Stomach (tissue), 9 donors: Measurements from ENCODE around the gene CEL. TPM values are rescaled to one million over a fixed set of nuclear protein-coding genes. Genes with fewer than 3 reads are reported as not detected.

ENCODE experiments used
- DNase-seq, 2 donors: peaks; one replicate each; pipeline versions ENCODE4 v3.0.0 to v3.0.0-alpha.2; 2013 to 2019
- H3K27ac ChIP-seq, 5 donors: fragments of 200-600 bp in 4 of 5; sonication (generic) in 4 of 5; one replicate each; pipeline ENCODE4 v1.5.1; 2013 to 2019; ENCODE audit warnings: mild to moderate bottlenecking in 1 of 5, moderate library complexity in 1 of 5
- H3K27me3 ChIP-seq, 3 donors: fragments of 200-600 bp; sonication (generic); one replicate each; pipeline ENCODE4 v1.5.1; 2017 to 2019; ENCODE audit warnings: mixed run types in 1 of 3
- H3K36me3 ChIP-seq, 4 donors: fragments of 200-600 bp; sonication (generic); 1 replicate in 3 of 4; 2 replicates in 1 of 4; pipeline ENCODE4 v1.5.1; 2016 to 2019
- H3K4me1 ChIP-seq, 4 donors: fragments of 200-600 bp; sonication (generic); one replicate each; pipeline ENCODE4 v1.5.1; 2016 to 2019
- H3K4me3 ChIP-seq, 4 donors: fragments of 200-600 bp; sonication (generic) in 3 of 4; one replicate each; pipeline ENCODE4 v1.5.1; 2016 to 2019; ENCODE audit warnings: mild to moderate bottlenecking in 1 of 4
- H3K9me3 ChIP-seq, 4 donors: fragments of 200-600 bp; sonication (generic); one replicate each; pipeline ENCODE4 v1.5.1; 2016 to 2019
- CTCF ChIP-seq, 7 experiments: fragments of 450-650 bp in 4 of 7; fragments of 200-600 bp in 3 of 7; sonication (generic) in 3 of 7; IDR thresholded peaks; one replicate each; pipeline ENCODE4 v1.5.1; 2016 to 2019; ENCODE audit warnings: antibody characterized with exemption in 7 of 7, control low read depth in 2 of 7, mild to moderate bottlenecking in 1 of 7
- EP300 ChIP-seq: sonication (generic); formaldehyde crosslinking; IDR thresholded peaks from one replicate; pipeline ENCODE4 v1.6.1; 2017; ENCODE audit warnings: antibody characterized with exemption
- POLR2A ChIP-seq, 4 donors: fragments of 450-650 bp; IDR thresholded peaks; one replicate each; pipeline ENCODE4 v1.6.1; 2016; ENCODE audit warnings: antibody characterized with exemption in 4 of 4, control low read depth in 2 of 4, mild to moderate bottlenecking in 1 of 4, moderate library complexity in 1 of 4
- POLR2AphosphoS5 ChIP-seq, 3 donors: sonication (generic); formaldehyde crosslinking; IDR thresholded peaks; one replicate each; pipeline ENCODE4 v1.6.1; 2016; ENCODE audit warnings: antibody characterized with exemption in 3 of 3
- WGBS, 5 donors: extraction: QIAGEN DNeasy Blood & Tissue Kit in 3 of 5; methylation state at CpG; one replicate each; pipeline versions ENCODE4 v1.1.5 to v1.1.7; 2013 to 2018; 5-methylcytosine and 5-hydroxymethylcytosine counted together
- intact Hi-C: fragments of 100-400 bp; cut with DNase I; formaldehyde crosslinking; loops from one replicate; pipeline ENCODE4 v1.15.1; 2023; ENCODE audit warnings: low total_unique reads
- polyA plus RNA-seq, 3 donors: library from polyadenylated mRNA; stranded (reverse); fragments of 200-250 nt; gene quantifications; one replicate each; pipeline ENCODE4 v1.2.3, GENCODE V29; 2013
- small RNA-seq, 4 donors: library from RNA; depleted of rRNA; stranded (forward); fragments of <200 nt; gene quantifications; one replicate each; pipeline ENCODE3, GENCODE V24; 2016
- total RNA-seq, 5 donors: library from RNA; depleted of rRNA; stranded (reverse); fragments of >200 nt; gene quantifications; one replicate each; pipeline versions ENCODE4 v1.1.0 to v1.2.3, GENCODE V29; 2014 to 2016
- donor health status: healthy with polysubstance abuse.
- donor health status: Bipolar disorder and iron deficiency.
- donor health status: healthy.

CEL gene
- total and polyA plus RNA-seq, 8 donors: 1.2 to 9.9 (median 2.0) TPM; not detected in 3

- TF ChIP-seq CTCF (IDR thresholded peaks at IDR 0.05) (no peak), POLR2A (IDR thresholded peaks at IDR 0.05) (no peak), EP300 (no peak), POLR2AphosphoS5 (IDR thresholded peaks at IDR 0.05) (no peak)
- 1 to 5% (median 2%) methylated on average over 16 to 66 of the region's 66 CpGs; no CpG with 5 or more reads in 1 of the 5 donors for WGBS, 5 donors
- DNase-seq: no peak
- H3K27ac ChIP-seq: peak overlapping the region; percentile 85 to 94 (median 91)
- H3K4me1 ChIP-seq: peaks cover 46 to 91% (median 79%) of the 10 kb centered on the region in 4 donors
- H3K27me3 ChIP-seq: no peaks in the 10 kb centered on the region
- no peaks in the 10 kb centered on the region for H3K9me3 ChIP-seq
- intact Hi-C loops: no loop called here
- H3K4me3 ChIP-seq: peak overlapping the region; percentile 62 to 91 (median 85)
- H3K36me3 ChIP-seq: no peaks in the 10 kb centered on the region
These were observed 58.9 kb downstream of the CEL start for GRCh38 chr9:133120501-133121197.

Small RNAs within 50 kb of the gene (small RNA-seq; reads per million reads assigned to genes)
- gene MIR6877: 0 reads per million in 4 donors

Other genes starting within 250 kb of the CEL start
- gene AK8, start 183.7 kb upstream of the CEL start, total RNA-seq: under 1 TPM in 1 of 5 donors, not detected in 4; 0.89 TPM
- under 1 TPM in 2 of 3 donors, not detected in 1; 0.56 to 0.60 TPM for gene AK8, start 183.7 kb upstream of the CEL start, polyA plus RNA-seq
- gene SPACA9, start 183.1 kb upstream of the CEL start, total RNA-seq: 1 to 10 TPM in 1 of 5 donors, under 1 TPM in 2, not detected in 2; 0.29 to 2.2 (median 0.55) TPM
- 1 to 10 TPM; 1.8 to 4.8 (median 3.4) TPM for gene SPACA9, start 183.1 kb upstream of the CEL start, polyA plus RNA-seq
- gene TSC1, start 117.4 kb upstream of the CEL start, total RNA-seq: 100 to 1,000 TPM in 1 of 5 donors, 10 to 100 TPM in 4; 23.2 to 120 (median 49.9) TPM
- gene TSC1, start 117.4 kb upstream of the CEL start, polyA plus RNA-seq: 10 to 100 TPM in 1 of 3 donors, 1 to 10 TPM in 2; 6.7 to 10.3 (median 7.1) TPM
- 1 to 10 TPM in 1 of 5 donors, not detected in 4; 1.0 TPM for gene GFI1B, start 83.3 kb upstream of the CEL start, total RNA-seq
- gene GFI1B, start 83.3 kb upstream of the CEL start, polyA plus RNA-seq: not detected
- 10 to 100 TPM; 25.7 to 85.2 (median 53.8) TPM for gene GTF3C5, start 31.0 kb upstream of the CEL start, total RNA-seq
- gene GTF3C5, start 31.0 kb upstream of the CEL start, polyA plus RNA-seq: 10 to 100 TPM; 30.3 to 57.2 (median 37.0) TPM
- gene RALGDS, start 59.3 kb downstream of the CEL start, total RNA-seq: 100 to 1,000 TPM in 1 of 5 donors, 10 to 100 TPM in 4; 29.4 to 242 (median 65.2) TPM
- 10 to 100 TPM; 20.5 to 45.8 (median 32.8) TPM for gene RALGDS, start 59.3 kb downstream of the CEL start, polyA plus RNA-seq
- 10 to 100 TPM in 3 of 5 donors, 1 to 10 TPM in 2; 1.2 to 37.9 (median 21.3) TPM for gene GBGT1, start 101.9 kb downstream of the CEL start, total RNA-seq
- gene GBGT1, start 101.9 kb downstream of the CEL start, polyA plus RNA-seq: 10 to 100 TPM; 12.5 to 24.2 (median 23.8) TPM
- gene OBP2B, start 147.3 kb downstream of the CEL start, total RNA-seq: not detected
- gene OBP2B, start 147.3 kb downstream of the CEL start, polyA plus RNA-seq: not detected
- gene ABO, start 213.2 kb downstream of the CEL start, total RNA-seq: 10 to 100 TPM in 2 of 5 donors, 1 to 10 TPM in 2, under 1 TPM in 1; 0.72 to 67.1 (median 4.8) TPM
- gene ABO, start 213.2 kb downstream of the CEL start, polyA plus RNA-seq: 10 to 100 TPM in 1 of 3 donors, 1 to 10 TPM in 2; 1.6 to 11.0 (median 3.4) TPM